HG03064 (cell line): Measurements from ENCODE around the gene REV3L.
"Not testable (repeated sequence)": the region's sequence is repeated elsewhere in the genome, so short reads cannot be mapped to it uniquely, and the experiment has no call there.

Experiments used
- ATAC-seq: cut with Tn5 transposase; IDR thresholded peaks from one replicate; pipeline ENCODE4 v1.9.1; 2021; ENCODE audit warnings: low read depth; ENCODE audit not compliant: unreplicated experiment

REV3L gene

GRCh38 chr6:111269401-111269970 is 213.5 kb downstream of the REV3L start:
- ATAC-seq: no peak

GRCh38 chr6:111267764-111268333 is 215.2 kb downstream of the REV3L start:
- no peak for ATAC-seq

GRCh38 chr6:111266276-111266675 is 216.7 kb downstream of the REV3L start:
- ATAC-seq: no peak

- no peak for ATAC-seq
Observed at GRCh38 chr6:111265842-111266241, 217.2 kb downstream of the REV3L start.

GRCh38 chr6:111263837-111264236 is 219.2 kb downstream of the REV3L start:
- no peak for ATAC-seq

GRCh38 chr6:111260570-111261298 is 222.3 kb downstream of the REV3L start:
- ATAC-seq: no peak

- peak; percentile 98 for ATAC-seq
Observed at GRCh38 chr6:111259089-111259831, 223.8 kb downstream of the REV3L start.

GRCh38 chr6:111258615-111259088 is 224.4 kb downstream of the REV3L start:
- no peak for ATAC-seq

GRCh38 chr6:111258010-111258409 is 225.0 kb downstream of the REV3L start:
- no peak for ATAC-seq

- ATAC-seq: no peak
Observed at GRCh38 chr6:111256646-111257045, 226.4 kb downstream of the REV3L start.

- ATAC-seq: not testable (repeated sequence)
Observed at GRCh38 chr6:111255838-111256237, 227.2 kb downstream of the REV3L start.

- ATAC-seq: no peak
Observed at GRCh38 chr6:111254779-111255166, 228.2 kb downstream of the REV3L start.

- no peak for ATAC-seq
Observed at GRCh38 chr6:111254004-111254778, 228.8 kb downstream of the REV3L start.

- no peak for ATAC-seq
Observed at GRCh38 chr6:111252726-111253125, 230.3 kb downstream of the REV3L start.

GRCh38 chr6:111250791-111251354 is 232.1 kb downstream of the REV3L start:
- no peak for ATAC-seq
